GM04503 (cell line): ENCODE data around the gene PPM1H.
A peak's percentile ranks its signal among the peaks of the same experiment; 100 is the strongest.

ENCODE experiments used
- DNase-seq: peaks from one replicate; pipeline ENCODE4 v3.0.0-alpha.2; 2012; ENCODE audit warnings: low read depth

Gene PPM1H

GRCh38 chr12:62714181-62714773 is 220.7 kb downstream of the PPM1H start:
- no peak for DNase-seq

DNA sequence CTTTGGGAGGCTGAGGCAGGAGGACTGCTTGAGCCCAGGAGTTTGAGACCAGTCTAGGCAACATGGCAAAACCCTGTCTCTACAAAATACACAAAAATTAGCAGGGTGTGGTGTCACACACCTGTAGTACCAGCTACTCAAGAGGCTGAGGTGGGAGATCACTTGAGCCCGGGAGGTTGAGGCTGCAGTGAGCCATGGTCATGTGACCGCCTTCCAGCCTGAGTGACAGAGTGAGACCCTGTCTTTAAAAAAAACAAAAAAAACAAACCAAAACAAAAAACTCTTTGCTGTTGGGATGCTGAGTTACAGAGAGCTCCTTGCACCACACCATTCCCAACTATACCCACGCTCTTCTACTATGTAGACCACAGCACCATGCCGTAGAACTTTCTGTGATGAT is 221.2 kb downstream of the PPM1H start:
- no peak for DNase-seq

DNA sequence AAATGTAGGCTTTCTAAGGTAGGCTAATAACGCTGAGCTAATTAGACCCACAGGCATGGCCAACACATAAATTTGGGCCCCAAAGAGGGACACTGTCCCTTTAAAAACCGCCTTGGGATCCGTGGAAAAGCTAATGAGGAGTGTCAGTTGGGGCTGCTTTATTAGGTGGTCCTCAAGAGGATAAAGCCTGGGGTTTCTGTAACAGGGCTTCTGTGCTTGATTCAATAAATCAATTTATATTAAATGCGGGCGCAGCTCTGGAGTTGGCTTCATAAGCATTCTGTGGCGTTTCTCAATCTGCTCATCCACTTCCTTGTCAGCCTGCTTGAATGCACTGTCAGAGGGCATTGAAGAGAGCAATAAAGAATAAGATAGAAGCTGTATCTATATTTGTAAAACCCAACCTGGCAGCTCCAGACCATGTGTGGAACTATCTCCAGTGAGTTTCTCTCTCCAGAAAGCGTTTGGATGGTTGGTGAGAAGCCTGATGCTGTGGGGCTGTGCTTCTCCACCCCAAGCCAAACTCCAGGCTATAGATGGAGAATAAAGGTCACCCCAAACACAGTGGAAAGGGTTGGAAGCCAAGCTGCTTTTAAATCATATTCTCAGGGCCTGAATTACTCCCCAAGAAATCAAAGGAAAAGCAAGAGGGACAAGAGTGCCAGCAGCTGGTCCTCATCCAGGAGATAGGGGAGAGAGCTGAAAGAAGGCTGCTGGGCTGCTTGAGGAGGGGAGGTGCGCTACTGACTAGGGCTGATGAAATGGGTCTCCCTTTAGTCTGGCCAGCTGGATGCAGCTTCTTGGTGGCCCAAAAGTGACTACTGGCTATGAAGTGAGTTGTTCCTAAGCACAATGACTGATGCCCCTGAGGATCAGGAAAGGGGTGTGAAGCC is 222.0 kb downstream of the PPM1H start:
- DNase-seq = no peak

DNA sequence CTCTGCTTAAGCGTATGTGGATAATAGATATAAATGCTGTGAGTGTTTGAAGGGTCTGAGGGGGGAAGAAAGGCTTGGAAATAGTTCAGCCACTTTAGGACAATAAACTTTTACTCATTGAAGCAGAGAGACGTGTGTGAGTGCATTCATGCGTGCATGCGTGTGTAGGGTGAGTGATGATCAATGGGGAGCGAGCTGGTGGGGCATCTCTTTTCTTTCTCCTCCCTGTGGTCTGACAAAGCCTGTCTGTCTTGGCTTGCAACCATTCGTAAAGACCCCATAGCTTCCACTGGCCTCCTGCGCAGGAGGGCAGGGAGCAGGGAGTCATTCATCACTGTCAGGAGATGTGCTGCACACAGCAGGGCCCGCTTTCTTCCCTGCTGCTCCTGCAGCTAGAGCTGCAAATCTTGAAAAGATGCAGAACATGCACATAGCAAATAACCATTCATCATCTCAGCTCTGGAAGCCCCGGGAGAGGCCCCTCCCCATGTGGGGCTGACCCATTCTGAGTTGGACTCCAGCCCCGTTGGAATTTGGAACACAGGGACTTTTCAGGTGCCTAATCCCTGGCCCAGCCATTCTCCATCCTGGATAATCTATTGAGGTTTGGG is 223.2 kb downstream of the PPM1H start:
- no peak for DNase-seq

GRCh38 chr12:62709311-62709710 is 225.6 kb downstream of the PPM1H start:
- no peak for DNase-seq

DNA sequence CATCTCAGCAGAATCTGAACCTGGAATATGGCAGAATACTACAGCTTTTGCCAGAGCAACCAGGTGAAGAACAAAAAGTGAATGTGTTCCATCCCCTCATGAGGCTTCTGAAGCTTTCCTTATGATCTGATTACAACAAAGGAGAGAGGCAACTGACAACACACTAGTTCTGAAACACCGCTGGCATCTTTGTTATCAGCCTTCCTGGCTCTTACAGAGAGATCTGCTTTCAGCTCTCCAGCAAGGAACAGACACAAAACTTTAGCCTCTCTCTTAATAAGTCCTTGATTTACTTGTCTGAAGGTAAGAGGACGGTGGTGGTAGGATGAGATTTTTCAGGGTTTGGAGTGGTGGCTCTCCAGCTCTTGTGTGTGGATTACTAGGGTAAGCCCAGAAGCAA is 227.0 kb downstream of the PPM1H start:
- DNase-seq = no peak

DNA sequence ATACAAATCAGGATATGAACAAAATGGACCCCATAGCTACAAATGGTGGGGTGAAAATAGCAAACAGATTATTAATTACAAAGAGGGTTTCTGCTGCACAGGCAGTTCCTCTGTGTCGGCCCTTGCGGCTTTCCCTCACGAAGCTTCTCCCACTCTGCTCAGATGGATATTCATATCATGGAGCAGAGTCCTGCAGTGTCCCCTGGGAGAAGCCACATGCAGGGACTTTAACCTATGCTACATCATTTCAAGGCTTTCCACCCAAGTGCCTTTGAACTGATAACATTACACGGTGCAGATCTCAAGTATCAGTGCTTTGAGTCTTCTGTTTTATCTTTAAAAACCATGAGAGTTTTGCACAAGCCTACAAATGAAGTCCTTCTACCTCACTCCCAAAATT is 229.1 kb downstream of the PPM1H start:
- DNase-seq = no peak

DNA sequence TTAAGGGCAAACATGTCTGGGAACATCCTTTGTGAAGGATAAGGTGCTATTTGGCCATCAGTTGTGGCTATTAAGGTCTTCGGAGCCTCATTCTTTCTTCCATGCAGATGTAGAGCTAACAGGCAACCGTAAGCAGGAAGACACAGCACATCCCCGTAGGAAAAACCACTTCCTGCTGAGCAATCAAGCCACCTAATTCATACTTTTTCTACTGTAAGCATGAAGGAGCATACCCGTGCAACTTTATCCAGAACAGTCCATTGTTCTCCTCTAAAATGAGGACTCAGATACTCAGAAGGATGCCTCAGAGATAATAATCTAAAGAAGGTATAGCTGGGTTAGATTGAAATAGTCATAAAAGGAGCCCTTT is 232.0 kb downstream of the PPM1H start:
- no peak for DNase-seq

DNA sequence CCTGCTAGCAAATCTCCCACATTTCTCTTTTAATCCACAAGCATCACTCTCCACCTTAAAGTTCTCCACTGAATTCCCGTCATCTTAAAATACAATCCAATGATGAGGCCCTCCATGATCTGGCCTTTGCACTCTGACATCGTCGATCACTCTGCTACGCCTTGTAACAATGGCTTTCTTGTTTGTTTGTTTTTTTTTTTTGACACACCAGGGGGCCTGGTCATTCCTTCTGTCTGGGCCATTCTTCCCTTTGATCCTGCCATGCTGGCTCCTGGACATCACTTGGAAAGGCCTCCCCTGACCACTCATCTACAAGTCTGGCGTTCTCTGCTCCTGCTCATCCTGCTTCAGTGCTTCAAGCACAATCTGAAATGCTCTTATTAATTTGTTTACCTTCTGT is 233.5 kb downstream of the PPM1H start:
- DNase-seq = no peak

DNA sequence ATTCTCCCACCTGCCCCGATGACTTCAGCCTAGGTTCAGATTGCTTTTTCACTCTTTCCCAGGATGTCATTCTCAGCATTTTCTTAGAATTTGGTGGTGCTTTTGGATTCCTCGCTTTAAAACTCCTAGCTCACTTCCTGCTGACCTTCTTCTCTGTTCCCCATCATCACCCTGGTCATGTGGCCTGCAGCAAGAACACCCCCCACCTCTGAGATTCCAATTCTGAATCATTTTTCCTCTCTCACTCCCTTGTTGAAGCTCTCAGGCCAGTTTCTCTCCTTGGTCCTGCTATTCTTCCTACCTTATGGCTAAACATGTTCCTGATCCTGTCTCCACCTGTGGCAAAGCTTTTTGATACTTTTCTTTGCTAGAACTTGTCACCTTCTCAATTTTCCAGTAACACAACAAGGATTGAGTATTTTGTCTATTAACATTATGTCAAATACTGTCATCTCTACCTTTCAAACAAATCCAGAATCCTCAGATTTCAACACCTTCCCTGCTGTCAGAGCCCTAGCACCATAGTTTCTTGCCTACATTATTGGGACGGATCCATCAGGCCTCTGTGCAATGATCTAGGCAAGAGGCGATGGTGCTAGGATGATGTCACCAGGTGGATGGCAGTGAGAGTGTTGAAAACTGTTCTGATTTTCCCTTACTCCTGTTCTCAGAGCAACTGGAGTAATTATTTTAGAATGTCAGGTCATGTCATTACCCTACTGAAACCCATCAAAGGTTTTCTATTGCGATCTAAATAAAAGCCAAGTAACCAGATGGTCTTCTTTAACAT is 234.7 kb downstream of the PPM1H start:
- DNase-seq = no peak

- no peak for DNase-seq
Observed at GRCh38 chr12:62698701-62699101, 236.2 kb downstream of the PPM1H start.

DNA sequence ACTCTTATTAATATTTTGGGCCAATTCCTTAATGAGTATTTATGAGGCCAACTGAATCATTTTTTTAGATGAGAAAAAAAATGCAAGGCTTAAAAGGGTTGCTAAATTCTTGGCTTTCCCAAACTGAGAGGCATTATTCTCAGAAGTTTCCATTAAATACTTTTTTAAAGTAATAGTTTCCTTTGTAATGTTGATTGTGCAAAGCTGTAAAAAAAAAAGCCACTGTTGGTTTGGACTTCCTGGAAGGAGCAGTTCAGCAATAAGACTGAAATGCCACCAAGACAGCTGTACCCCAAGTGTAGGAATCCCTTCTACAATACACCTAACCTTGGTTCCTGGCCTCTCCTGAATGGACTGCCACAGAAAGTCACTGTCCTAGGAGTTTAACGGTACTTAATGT is 237.1 kb downstream of the PPM1H start:
- no peak for DNase-seq

DNA sequence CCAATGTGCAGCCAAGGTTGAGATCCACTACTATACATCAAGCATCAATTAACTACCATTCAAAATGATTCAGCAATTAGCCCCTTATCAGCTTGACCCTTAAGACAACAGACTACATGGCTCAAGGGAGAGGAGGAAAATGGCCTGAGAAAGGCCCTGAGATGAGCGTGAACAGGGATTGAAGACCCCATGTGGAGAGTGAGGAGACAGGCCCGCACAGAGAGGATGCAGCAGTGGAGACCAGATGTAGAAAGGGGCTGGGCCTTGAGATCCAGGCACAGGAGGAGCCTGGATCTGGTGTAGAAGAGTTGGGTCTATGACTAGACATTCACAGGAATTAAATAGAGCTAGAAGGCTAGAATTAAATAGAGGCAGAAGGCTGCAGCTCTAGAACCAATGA is 239.3 kb downstream of the PPM1H start:
- no peak for DNase-seq

DNA sequence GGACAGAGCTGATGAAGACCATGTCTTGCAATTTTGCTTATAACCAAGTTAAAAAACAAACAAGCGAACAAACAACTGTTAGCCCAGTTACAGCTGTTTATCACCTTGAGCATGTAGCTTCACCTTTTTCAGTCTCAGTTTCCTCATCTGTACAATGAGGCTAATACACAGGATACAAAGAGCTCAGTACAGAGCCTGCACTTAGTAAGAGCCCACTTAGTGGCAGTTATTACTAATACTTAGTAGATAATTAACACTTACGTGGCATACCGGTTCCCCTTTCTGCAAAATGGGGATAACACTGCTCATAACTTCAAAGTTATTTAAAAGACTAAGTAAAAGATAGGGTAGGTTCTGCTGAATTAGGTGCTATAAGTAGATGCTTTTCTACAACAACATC is 240.3 kb downstream of the PPM1H start:
- no peak for DNase-seq

- DNase-seq = no peak
Observed at GRCh38 chr12:62694116-62694515, 240.8 kb downstream of the PPM1H start.

DNA sequence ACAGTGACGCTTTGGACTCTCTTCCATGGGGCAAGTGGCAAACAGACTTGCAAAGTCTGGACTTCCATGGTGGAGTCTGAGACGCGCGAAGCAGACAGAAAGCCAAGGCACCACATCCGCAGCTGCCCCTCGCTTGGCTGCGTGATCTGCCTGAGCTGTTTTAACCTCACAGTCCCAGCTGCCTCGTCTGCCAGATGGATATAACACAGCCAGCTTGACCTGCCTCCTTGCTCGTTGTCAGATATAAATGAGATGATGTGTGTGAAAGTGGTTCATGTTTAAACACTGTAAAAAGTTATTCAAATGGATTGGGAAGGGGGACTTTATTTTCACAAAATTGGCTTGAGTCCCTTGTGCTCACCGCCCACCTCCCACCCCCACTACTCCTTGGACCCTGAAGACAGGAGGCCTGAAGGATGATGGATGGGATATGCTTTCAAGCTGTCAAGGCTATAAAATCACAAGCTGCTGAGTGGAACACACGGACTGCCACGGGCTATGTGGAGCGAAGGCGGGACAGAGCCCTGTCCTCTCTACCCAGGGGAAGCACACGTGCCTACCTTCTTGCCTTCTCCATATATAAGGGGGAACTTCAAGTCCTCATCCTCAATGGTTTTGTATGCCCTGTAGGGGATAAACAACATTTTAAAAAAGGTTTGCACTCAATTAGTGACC is 241.4 kb downstream of the PPM1H start:
- DNase-seq = no peak

GRCh38 chr12:62692884-62693283 is 242.1 kb downstream of the PPM1H start:
- DNase-seq = peak; percentile 75

GRCh38 chr12:62691309-62691708 is 243.6 kb downstream of the PPM1H start:
- no peak for DNase-seq

DNA sequence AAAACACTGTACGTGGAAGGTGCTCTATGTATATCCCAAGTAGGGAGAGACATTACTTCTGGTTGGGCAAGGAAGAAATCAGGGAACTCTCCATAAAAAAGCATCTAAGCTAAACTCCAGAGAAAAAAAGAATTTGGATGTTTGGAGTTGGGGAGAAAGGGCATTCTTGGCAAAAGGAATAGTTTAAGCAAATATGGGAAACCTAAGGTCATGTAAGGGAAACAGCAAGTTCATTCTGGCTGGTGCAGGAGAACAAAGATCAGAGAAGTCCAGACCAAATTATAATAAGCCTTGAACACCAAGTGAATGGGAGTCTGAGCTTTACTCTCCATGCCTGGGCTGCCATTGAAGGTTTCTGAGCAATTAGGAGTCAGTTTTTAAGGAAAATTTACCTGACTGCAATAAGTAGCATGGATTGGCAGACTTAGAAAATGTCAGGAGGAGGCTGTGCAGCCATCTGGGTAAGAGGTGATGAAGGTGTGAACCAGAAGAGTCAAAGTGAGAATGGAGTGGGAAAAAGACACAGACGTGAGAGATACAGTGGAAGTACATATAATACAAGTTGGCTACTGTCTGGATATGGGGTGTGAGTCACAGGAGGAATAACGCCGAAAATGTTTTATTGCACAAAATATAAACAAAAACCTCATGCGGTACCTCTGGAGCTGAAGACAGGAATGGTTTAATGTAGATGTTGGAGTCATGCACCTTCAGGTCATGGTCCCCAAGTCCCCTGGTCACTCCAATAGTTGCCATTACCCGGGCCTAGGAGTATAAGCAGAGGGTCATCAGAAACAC is 245.7 kb downstream of the PPM1H start:
- DNase-seq = no peak

DNA sequence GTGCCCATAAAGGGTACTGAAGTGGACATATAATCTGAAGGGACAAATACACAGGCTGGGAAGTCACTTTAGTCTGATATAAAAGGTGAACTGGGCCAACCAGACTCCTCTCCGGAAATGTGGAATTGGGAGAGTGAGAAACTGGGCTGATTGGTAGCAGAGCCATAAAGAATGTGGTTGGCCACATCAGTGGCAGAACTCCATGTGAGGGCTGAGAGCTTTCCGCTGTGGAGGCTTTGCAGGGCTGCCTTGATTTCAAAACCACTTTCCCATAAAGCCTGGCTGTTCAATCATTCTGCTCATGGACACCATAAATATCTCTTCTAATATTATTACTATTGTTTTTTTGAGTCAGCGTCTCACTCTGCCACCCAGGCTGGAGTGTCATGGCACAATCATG is 248.0 kb downstream of the PPM1H start:
- DNase-seq = peak; percentile 58
